Stimulated activated naive CD8-positive, alpha-beta T cell treated with anti-CD3 and anti-CD28 coated beads, Interleukin-15, Interleukin-2, amounts not matched to agents 100 U/mL and 50 U/mL, for 24 hours (primary cell): ENCODE results near the gene FUT3.

ENCODE experiments used
- ATAC-seq: fragments of 150-1000 bp; cut with Tn5 transposase; one replicate; pipeline ENCODE4 v1.10.0; 2021
- DNase-seq: peaks from one replicate; pipeline ENCODE4 v3.0.0; 2021

FUT3 gene

GRCh38 chr19:5800361-5801270 lies 50.6 kb downstream of the FUT3 start:
- ATAC-seq = no peak
- DNase-seq = no peak

- DNase-seq = no peak
- no peak for ATAC-seq
These were observed 51.7 kb downstream of the FUT3 start for GRCh38 chr19:5799247-5800241.

- no peak for ATAC-seq
- DNase-seq = no peak
These were observed 53.0 kb downstream of the FUT3 start for GRCh38 chr19:5798244-5798643.

- no peak for DNase-seq
- ATAC-seq = no peak
These were observed 55.8 kb downstream of the FUT3 start for GRCh38 chr19:5795382-5795919.

- no peak for ATAC-seq
- DNase-seq = no peak
These were observed 58.1 kb downstream of the FUT3 start for GRCh38 chr19:5793188-5793587.
